PFSK-1 (cell line): ENCODE measurements around the gene SCN1B.

ENCODE experiments used
- FOXP2 ChIP-seq: optimal IDR thresholded peaks from 2 replicates; pipeline ENCODE3; 2011; ENCODE audit warnings: borderline replicate concordance, control low read depth, inconsistent platforms; ENCODE audit not compliant: insufficient read depth; ENCODE audit errors: extremely low read length, extremely low read depth
- POLR2AphosphoS5 ChIP-seq: IDR thresholded peaks from 2 replicates; pipeline ENCODE4 v1.6.1; 2012; ENCODE audit warnings: low read depth, mild to moderate bottlenecking, control low read depth, low read length, moderate library complexity
- REST ChIP-seq, 2 experiments: IDR thresholded peaks; 2 replicates each; pipeline versions ENCODE4 v1.6.1 to v1.8.0; 2011 to 2012; ENCODE audit warnings: low read depth in 2 of 2, low read length in 2 of 2, control low read depth in 1 of 2, inconsistent platforms in 1 of 2, mild to moderate bottlenecking in 1 of 2, moderate library complexity in 1 of 2; ENCODE audit not compliant: insufficient read depth in 1 of 2
- SIN3A ChIP-seq: IDR thresholded peaks from 2 replicates; pipeline ENCODE4 v1.6.1; 2012; ENCODE audit warnings: mild to moderate bottlenecking, low read length, moderate library complexity, borderline replicate concordance; ENCODE audit not compliant: insufficient read depth
- TAF1 ChIP-seq: IDR thresholded peaks from 2 replicates; pipeline ENCODE4 v1.6.1; 2012; ENCODE audit warnings: low read length, control low read depth, borderline replicate concordance; ENCODE audit not compliant: insufficient read depth

SCN1B gene

GRCh38 chr19:35076026-35076370 lies 45.7 kb downstream of the SCN1B start:
- no peak for TF ChIP-seq TAF1
- TF ChIP-seq POLR2AphosphoS5, result no peak
- TF ChIP-seq FOXP2, result no peak
- TF ChIP-seq REST (IDR thresholded peaks at IDR 0.05; ENCODE audit: insufficient read depth in 1 of 2, low read depth in 2 of 2, low read length in 2 of 2), result no peak
- no peak for TF ChIP-seq SIN3A

- TF ChIP-seq POLR2AphosphoS5, result no peak
- TF ChIP-seq REST (IDR thresholded peaks at IDR 0.05; ENCODE audit: insufficient read depth in 1 of 2, low read depth in 2 of 2, low read length in 2 of 2), result no peak
- no peak for TF ChIP-seq TAF1
- TF ChIP-seq SIN3A, result no peak
- no peak for TF ChIP-seq FOXP2
These were observed 46.4 kb downstream of the SCN1B start for GRCh38 chr19:35076657-35077056.

- TF ChIP-seq TAF1, result no peak
These were observed 47.3 kb downstream of the SCN1B start for GRCh38 chr19:35077411-35078223.

GRCh38 chr19:35079826-35080225 lies 49.6 kb downstream of the SCN1B start:
- TF ChIP-seq REST (IDR thresholded peaks at IDR 0.05; ENCODE audit: insufficient read depth in 1 of 2, low read depth in 2 of 2, low read length in 2 of 2) (no peak), TAF1 (no peak), FOXP2 (no peak), POLR2AphosphoS5 (no peak), SIN3A (no peak)

GRCh38 chr19:35080613-35081170 lies 50.4 kb downstream of the SCN1B start:
- TF ChIP-seq POLR2AphosphoS5 (no peak), SIN3A (no peak), FOXP2 (no peak), TAF1 (no peak), REST (IDR thresholded peaks at IDR 0.05; ENCODE audit: insufficient read depth in 1 of 2, low read depth in 2 of 2, low read length in 2 of 2) (no peak)
